Neural progenitor cell (in vitro differentiated cells): Measurements from ENCODE around the gene GMCL1. TPM values are rescaled to one million over a fixed set of nuclear protein-coding genes. Genes with fewer than 3 reads are reported as not detected.

Experiments
- DNase-seq: peaks from one replicate; pipeline ENCODE4 v3.0.0-alpha.2; 2016; ENCODE audit warnings: low spot score
- H2AFZ ChIP-seq: fragments of 200-600 bp; sonication (generic); replicated peaks from 2 replicates; pipeline ENCODE4 v1.6.1; 2016; ENCODE audit warnings: antibody characterized with exemption
- H3F3A ChIP-seq: fragments of 200-600 bp; sonication (generic); 2 replicates; pipeline ENCODE4 v1.6.1; 2016; ENCODE audit warnings: antibody characterized with exemption, low read depth
- H3K27ac ChIP-seq: fragments of 200-600 bp; sonication (generic); 2 replicates; pipeline ENCODE4 v1.5.1; 2016; ENCODE audit warnings: mild to moderate bottlenecking
- H3K27me3 ChIP-seq: fragments of 200-600 bp; sonication (generic); 2 replicates; pipeline ENCODE4 v1.6.1; 2016; ENCODE audit warnings: mild to moderate bottlenecking, moderate library complexity
- H3K36me3 ChIP-seq: fragments of 200-600 bp; sonication (generic); 2 replicates; pipeline ENCODE4 v1.5.1; 2016
- H3K4me1 ChIP-seq: fragments of 200-600 bp; sonication (generic); 2 replicates; pipeline ENCODE4 v1.6.1; 2016; ENCODE audit warnings: mixed run types
- H3K4me2 ChIP-seq: fragments of 200-600 bp; sonication (generic); 2 replicates; pipeline ENCODE4 v1.6.1; 2016
- H3K4me3 ChIP-seq: fragments of 200-600 bp; sonication (generic); 2 replicates; pipeline ENCODE4 v1.5.1; 2016
- H3K79me2 ChIP-seq: fragments of 200-600 bp; sonication (generic); 2 replicates; pipeline ENCODE4 v1.6.1; 2016; ENCODE audit warnings: low read depth
- H3K9ac ChIP-seq: fragments of 200-600 bp; sonication (generic); 2 replicates; pipeline ENCODE4 v1.6.1; 2016
- H3K9me3 ChIP-seq: fragments of 200-600 bp; sonication (generic); 2 replicates; pipeline ENCODE4 v1.5.1; 2016; ENCODE audit warnings: low read depth
- H4K20me1 ChIP-seq: fragments of 200-600 bp; sonication (generic); 2 replicates; pipeline ENCODE4 v1.6.1; 2016; ENCODE audit warnings: low read depth
- H3K27ac Mint-ChIP-seq: 3 replicates; pipeline ENCODE4 v1.8.0; 2021; ENCODE audit warnings: mixed read lengths
- H3K27me3 Mint-ChIP-seq: 2 replicates; pipeline ENCODE4 v1.8.0; 2022; ENCODE audit warnings: low read depth, mild to moderate bottlenecking, inconsistent platforms, moderate library complexity, mixed read lengths; ENCODE audit not compliant: insufficient read depth
- H3K36me3 Mint-ChIP-seq: 3 replicates; pipeline ENCODE4 v1.8.0; 2021; ENCODE audit warnings: mixed read lengths
- H3K4me1 Mint-ChIP-seq: 3 replicates; pipeline ENCODE4 v1.8.0; 2021; ENCODE audit warnings: mixed read lengths
- H3K4me3 Mint-ChIP-seq: 3 replicates; pipeline ENCODE4 v1.8.0; 2021; ENCODE audit warnings: mild to moderate bottlenecking, moderate library complexity, mixed read lengths
- H3K9me3 Mint-ChIP-seq: 3 replicates; pipeline ENCODE4 v1.8.0; 2020; ENCODE audit warnings: mixed read lengths
- EZH2 ChIP-seq: fragments of 200-600 bp; sonication (generic); IDR thresholded peaks from 2 replicates; pipeline ENCODE4 v1.6.1; 2017; ENCODE audit warnings: antibody characterized with exemption, mild to moderate bottlenecking, moderate library complexity
- EZH2phosphoT487 ChIP-seq: fragments of 200-600 bp; sonication (generic); IDR thresholded peaks from 2 replicates; pipeline ENCODE4 v1.6.1; 2017; ENCODE audit warnings: antibody characterized with exemption
- total RNA-seq: library from RNA; depleted of rRNA; stranded (reverse); fragments of >200 nt; gene quantifications from 2 replicates; pipeline ENCODE4 v1.2.3, GENCODE V29; 2015; ENCODE audit warnings: low replicate concordance
- TF ChIP-seq, protein P1 (sequence below): fragments of 200-600 bp; sonication (generic); IDR thresholded peaks from 2 replicates; pipeline ENCODE4 v1.5.1; 2017; ENCODE audit warnings: antibody characterized with exemption, mild to moderate bottlenecking

GMCL1 gene
- total RNA-seq, 1 donor from 2014 or later = 23.1 TPM

- no peaks in the 10 kb centered on the region for H3K9me3 Mint-ChIP-seq
- peak; percentile 87 for DNase-seq
- Histone ChIP-seq H3K27ac (no peak overlapping the region), H3K4me3 (no peak overlapping the region), H3K9me3 (no peaks in the 10 kb centered on the region), H2AFZ (no peak overlapping the region), H3K4me2 (no peak overlapping the region), H3K9ac (no peak overlapping the region), H3K27me3 (no peaks in the 10 kb centered on the region), H3K79me2 (no peaks in the 10 kb centered on the region), H3K4me1 (no peaks in the 10 kb centered on the region), H3K36me3 (no peaks in the 10 kb centered on the region), H3F3A (no peaks in the 10 kb centered on the region), H4K20me1 (no peaks in the 10 kb centered on the region)
- H3K27ac Mint-ChIP-seq = no peak overlapping the region
- no peaks in the 10 kb centered on the region for H3K36me3 Mint-ChIP-seq
- H3K4me3 Mint-ChIP-seq = no peak overlapping the region
- no peaks in the 10 kb centered on the region for H3K4me1 Mint-ChIP-seq
- peaks cover 3% of the 10 kb centered on the region for H3K27me3 Mint-ChIP-seq
- TF ChIP-seq, protein P1, sequence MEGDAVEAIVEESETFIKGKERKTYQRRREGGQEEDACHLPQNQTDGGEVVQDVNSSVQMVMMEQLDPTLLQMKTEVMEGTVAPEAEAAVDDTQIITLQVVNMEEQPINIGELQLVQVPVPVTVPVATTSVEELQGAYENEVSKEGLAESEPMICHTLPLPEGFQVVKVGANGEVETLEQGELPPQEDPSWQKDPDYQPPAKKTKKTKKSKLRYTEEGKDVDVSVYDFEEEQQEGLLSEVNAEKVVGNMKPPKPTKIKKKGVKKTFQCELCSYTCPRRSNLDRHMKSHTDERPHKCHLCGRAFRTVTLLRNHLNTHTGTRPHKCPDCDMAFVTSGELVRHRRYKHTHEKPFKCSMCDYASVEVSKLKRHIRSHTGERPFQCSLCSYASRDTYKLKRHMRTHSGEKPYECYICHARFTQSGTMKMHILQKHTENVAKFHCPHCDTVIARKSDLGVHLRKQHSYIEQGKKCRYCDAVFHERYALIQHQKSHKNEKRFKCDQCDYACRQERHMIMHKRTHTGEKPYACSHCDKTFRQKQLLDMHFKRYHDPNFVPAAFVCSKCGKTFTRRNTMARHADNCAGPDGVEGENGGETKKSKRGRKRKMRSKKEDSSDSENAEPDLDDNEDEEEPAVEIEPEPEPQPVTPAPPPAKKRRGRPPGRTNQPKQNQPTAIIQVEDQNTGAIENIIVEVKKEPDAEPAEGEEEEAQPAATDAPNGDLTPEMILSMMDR = peak; percentile 91
- TF ChIP-seq EZH2 (no peak), EZH2phosphoT487 (no peak)
These were observed 12.4 kb upstream of the GMCL1 start for GRCh38 chr2:69816923-69817542.

GRCh38 chr2:69817729-69818501, 11.5 kb upstream of the GMCL1 start:
- H3K36me3 ChIP-seq = no peaks in the 10 kb centered on the region
- H3K9me3 Mint-ChIP-seq = no peaks in the 10 kb centered on the region
- no peak for TF ChIP-seq EZH2
- TF ChIP-seq, protein P1 = no peak
- no peak for TF ChIP-seq EZH2phosphoT487
- H3K27ac ChIP-seq = no peak overlapping the region
- no peak overlapping the region for H3K4me3 Mint-ChIP-seq
- DNase-seq = no peak
- no peak overlapping the region for H3K9ac ChIP-seq
- H3K4me1 Mint-ChIP-seq = no peaks in the 10 kb centered on the region
- no peaks in the 10 kb centered on the region for H3K9me3 ChIP-seq
- no peaks in the 10 kb centered on the region for H3K36me3 Mint-ChIP-seq
- peak overlapping the region; percentile 9 for H3K27ac Mint-ChIP-seq
- no peak overlapping the region for H2AFZ ChIP-seq
- H3K4me1 ChIP-seq = no peaks in the 10 kb centered on the region
- no peaks in the 10 kb centered on the region for H4K20me1 ChIP-seq
- H3K79me2 ChIP-seq = no peaks in the 10 kb centered on the region
- H3K27me3 Mint-ChIP-seq = peaks cover 3% of the 10 kb centered on the region
- no peaks in the 10 kb centered on the region for H3F3A ChIP-seq
- H3K4me3 ChIP-seq = no peak overlapping the region
- H3K27me3 ChIP-seq = no peaks in the 10 kb centered on the region
- H3K4me2 ChIP-seq = no peak overlapping the region

DNA sequence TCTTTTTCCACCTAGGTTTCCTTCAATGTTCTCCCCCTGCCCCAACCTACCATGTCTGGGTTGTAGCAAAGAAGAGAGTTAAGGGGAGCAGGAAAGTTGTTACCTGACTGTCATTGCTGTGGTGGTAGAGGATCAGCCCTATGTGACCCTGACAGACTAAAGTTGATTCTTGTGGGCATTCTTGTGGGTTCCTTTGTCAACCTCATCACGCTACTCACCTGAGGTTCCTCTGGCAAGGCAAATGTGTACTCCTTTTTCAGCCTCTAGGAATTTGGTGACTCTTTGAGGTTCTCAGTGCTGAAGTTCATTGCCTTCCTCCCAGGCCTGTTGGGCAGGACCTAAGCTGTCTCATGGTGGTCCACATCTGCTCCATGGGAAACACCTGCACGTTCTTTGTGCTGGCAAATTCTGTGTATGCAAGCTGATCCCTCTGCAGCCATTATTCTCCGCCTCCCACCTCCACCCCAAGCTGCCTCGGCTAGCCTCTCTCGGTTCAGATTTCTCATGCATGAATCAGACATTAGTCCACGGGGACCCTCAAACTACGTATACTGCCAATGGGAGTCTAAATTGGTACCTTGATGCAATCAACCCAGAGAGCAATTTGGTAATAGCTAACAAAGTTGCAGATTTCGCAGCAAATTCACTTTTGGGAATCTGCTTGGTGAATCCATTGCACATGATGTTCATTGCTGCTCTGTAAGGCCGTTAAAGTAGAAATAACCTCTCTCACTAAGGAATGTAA, 1.5 kb upstream of the GMCL1 start:
- H3K9me3 ChIP-seq = no peaks in the 10 kb centered on the region
- H3K79me2 ChIP-seq = peaks cover 34% of the 10 kb centered on the region
- H3K4me1 ChIP-seq = peaks cover 24% of the 10 kb centered on the region
- TF ChIP-seq EZH2 = no peak
- TF ChIP-seq, protein P1 = no peak
- no peak for TF ChIP-seq EZH2phosphoT487
- no peaks in the 10 kb centered on the region for H3K36me3 ChIP-seq
- peaks cover 9% of the 10 kb centered on the region for H3F3A ChIP-seq
- Mint-ChIP-seq H3K27me3 (peaks cover 2% of the 10 kb centered on the region), H3K9me3 (no peaks in the 10 kb centered on the region), H3K4me3 (peak overlapping the region; percentile 93), H3K36me3 (peaks cover 2% of the 10 kb centered on the region), H3K27ac (no peak overlapping the region), H3K4me1 (peaks cover 18% of the 10 kb centered on the region)
- H3K27me3 ChIP-seq = no peaks in the 10 kb centered on the region
- no peak overlapping the region for H3K4me3 ChIP-seq
- peaks cover 24% of the 10 kb centered on the region for H4K20me1 ChIP-seq
- H3K9ac ChIP-seq = no peak overlapping the region
- H3K4me2 ChIP-seq = no peak overlapping the region
- no peak for DNase-seq
- H3K27ac ChIP-seq = no peak overlapping the region
- H2AFZ ChIP-seq = peak overlapping the region; percentile 77
